DMS 273 (cell line): ENCODE data around the gene SKOR2.

Experiments
- DNase-seq: peaks from one replicate; lab custom pipeline; 2025; ENCODE audit not compliant: unreplicated experiment; lab: John Stamatoyannopoulos, UW

The SKOR2 gene

DNA sequence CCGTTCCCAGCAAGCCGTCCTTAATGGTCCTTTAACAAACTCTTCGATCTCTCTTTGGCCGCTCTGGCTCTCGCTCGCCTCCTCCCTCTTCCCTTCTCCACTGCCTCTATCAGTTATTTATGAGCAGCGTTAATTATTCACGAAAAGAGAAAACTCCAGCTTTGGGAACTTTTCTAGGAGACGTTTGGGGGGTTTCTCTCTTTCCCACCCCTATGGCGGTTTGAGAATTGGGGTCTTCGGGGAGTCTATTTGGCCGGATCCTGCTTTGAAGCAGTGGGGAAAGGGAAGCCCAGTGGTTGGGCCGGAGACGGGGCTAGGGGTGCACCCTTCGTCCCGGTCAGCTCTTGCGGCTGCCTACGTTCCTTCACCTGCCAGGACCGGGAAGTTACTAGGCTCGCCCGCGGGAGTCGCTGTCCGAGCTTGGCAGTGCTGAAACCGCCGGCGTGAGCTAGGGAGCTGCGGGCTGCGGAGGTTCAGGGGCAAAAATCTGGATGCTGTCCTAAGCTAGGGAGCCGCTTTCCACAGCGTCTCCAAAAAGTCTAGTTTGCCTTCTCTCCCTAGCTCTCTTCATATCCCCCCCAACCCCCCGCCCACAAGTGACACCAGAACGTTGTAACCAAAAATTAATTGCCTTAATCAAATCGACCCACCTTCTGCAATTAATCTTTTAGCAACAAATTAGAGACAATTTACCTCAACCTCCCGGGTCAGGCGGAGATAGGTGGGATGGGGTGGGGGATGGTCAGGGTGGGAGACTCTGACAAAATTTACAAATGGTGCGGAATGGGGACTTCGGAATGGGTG lies 8.9 kb upstream of the SKOR2 start:
- DNase-seq = peak; percentile 76

DNA sequence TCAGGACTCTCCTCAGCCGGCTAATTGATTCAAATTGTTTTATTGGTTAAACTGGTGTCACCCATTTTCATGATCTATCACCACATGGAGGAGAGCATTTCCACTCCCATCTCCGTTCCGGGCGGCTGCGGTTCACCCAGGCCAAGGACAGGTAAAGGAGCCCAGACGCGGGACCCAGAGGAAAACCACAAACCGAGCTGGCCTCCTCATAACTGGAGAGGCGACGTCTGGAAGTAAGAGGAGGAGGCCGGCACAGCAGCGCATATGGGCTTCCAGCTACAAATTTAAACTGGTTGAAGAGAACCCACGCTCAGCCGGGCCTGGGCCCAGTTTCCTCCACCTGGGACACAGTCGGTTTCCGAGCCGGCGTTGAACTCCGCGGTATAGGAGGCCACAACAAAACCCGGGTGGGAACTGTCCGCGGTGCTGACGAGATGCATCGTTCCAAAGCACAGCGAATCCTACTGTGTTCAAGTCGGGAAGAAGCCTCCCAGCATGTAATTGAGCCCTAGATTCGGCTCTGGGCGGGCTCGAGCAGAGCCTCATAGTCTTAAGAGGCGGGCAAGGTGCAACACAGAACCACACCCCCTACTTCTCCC lies 3.0 kb upstream of the SKOR2 start:
- peak; percentile 42 for DNase-seq

DNA sequence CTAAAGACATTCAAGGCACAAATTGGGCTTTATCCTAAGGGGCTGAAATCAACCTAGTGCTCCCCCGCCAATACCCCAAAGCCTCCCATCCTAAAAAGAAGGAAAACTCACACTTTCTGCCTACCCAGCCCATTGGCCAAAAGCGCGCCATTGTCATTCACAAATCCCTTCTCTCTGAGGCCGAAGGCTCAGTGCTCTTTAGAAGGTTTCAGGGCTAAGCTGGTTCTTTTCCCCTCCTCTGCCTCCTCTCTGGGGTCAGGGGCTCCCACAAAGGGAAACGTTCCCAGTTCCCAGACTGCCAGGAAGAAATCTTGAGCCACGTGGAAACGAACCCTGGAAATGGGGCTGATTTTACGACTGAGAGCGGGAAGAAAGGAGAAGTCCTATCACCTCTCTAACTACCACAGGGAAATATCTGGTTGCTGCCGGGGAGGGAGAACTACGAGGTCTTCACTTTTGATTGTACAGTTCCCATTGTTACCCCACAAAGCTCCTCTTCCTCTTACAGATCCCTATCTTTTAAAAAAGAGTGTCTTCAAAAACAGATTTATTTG lies 1.7 kb upstream of the SKOR2 start:
- DNase-seq = no peak

DNA sequence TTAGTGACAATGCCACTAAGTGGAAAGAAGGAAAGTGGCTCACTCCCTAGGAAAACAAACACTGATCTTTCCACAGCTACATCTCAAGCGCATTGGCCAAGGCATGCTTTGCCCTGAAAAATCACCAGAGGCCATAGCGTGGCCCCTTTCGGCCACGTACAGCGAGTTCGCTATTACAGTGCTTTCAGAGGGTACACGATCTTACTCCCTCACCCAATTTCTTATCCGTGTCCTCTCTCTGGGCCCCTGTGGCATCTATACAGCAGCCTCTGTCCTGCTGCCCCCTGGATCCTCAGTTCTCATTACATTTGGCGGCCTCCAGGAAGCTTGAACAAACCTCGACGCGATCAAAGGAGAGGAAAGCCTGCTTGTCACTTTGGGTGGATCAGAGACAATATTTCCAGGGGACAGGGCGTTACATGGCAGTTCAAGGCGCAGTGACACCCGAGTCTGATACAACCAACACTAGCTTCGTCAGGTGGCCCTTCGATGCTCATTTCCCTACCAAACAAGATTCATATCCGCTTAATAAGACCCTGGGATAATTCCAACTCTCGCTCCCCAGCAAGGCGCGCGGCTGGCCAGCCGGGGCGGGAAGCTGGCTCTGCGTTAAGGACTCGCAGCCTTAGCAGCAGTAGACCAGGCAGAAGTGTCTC lies 941 bp downstream of the SKOR2 start:
- no peak for DNase-seq

DNA sequence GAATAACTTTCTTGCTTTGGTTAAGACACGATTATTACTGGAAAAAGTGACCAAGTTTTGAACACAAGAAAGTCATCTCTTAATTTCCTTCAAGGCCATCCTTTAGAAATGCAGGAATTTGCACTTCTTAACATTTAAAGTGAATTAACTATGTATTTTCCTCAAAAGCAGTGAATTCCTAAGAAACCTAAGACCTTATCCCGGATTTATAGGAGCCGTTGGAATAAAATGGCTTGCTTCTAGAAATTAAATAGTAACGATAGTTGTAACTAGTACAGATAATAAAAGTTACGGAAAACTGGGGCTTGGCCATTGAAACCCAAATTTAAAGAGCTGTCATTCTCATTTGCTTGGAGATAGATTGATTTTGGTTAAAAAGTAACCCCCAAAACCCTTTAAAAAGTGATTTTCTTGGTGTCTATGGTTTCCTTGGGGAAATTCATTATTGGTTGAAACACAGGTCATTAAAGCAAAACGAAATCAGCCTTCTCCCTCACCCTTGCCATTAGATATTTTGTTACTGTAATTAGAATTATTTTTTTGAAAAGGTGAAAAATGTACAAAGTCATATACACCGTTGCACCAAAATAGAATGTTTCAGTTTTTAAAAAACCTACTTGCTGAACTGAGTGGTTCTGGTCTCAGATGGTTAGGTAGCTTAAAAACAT lies 2.0 kb downstream of the SKOR2 start:
- no peak for DNase-seq

DNA sequence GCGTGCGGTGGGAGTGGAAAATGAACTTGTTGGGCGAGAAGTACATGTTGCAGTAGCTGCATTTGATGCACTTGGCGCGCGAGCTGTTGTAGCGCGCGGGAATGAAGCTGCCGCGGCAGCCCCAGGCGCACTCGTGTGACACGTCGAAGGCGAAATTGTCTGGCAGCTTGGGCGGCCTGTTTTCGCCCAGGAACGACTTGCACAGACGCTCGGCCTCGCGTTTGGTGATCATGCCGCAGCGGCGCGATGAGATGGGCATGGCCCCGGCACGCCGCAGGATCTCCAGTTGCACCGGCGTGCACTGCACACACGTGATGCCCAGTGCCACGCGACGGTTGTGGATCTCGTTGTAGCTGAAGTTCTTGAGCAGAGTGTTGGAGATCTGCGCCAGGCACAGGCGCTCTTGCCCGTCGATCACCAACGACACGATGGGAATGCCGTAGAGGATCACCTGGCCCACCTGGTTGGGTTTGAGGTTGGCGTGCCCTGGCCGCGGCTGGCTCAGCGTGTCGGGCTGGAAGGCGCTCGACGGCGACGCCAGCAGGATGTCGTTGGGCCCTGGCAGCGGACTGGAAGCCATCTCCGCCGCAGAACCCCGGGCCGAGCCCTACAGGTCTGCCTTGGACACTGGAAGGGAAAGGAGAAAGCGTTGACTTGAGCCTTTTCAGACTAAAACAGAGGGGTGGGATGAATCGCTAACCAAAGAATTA lies 2.7 kb downstream of the SKOR2 start:
- DNase-seq = no peak

DNA sequence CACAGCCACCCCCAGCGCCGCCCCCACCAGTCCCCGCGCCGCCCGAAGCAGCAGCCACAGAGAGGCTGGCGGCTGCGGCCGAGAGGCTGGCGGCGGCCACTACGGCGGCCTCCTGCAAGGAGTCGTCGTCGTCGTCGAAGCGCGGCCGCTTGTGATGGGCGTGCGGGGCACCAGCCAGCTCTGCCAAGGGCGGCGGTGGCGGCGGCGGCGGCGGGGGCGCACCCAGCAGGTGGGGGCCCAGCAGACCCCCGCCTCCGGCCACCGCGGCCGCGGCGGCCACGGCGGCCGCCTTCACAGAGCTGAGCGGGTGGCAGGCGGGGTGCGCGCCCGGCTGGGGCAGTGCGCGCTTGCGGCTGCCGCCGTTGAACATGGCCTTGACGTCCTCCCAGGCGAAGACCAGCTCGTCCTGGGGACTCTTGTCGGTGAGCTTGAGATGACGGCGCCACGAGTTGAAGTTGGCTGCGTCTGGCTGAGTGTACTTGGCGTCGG lies 3.3 kb downstream of the SKOR2 start:
- DNase-seq = no peak

DNA sequence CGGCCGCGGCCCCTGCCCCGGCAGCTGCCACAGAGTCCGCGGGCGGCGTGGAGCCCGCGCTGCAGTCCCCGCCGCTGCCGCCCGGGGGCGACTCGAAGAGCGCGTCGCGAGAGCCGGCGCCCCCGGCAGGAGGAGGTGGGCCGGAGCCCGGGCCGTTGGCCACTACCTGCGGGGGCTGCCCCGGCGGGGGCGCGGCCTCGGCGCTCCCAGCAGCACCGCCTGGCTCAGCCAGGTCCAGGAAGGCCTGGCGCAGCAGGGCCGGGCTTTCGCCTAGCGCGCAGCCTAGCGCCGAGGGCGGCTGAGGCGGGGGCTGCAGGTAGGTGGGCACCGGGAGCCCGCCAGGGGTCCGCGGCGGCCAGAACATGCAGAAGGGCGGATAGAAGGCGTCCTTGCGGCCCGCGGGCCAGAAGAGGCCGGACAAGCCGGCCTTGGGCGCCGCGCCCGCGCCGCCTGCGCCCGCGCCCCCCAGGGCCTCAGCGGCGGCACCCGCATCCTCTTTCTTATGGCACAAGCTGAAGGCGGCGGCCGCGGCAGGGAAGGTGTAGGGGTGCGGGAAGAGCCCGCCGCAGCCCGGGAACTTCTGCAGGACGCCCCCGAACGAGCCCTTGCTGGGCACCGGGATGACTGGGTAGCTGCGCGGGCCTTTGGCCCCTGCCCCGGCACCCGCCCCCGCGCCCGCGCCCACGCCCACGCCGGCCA lies 3.9 kb downstream of the SKOR2 start:
- DNase-seq = no peak

DNA sequence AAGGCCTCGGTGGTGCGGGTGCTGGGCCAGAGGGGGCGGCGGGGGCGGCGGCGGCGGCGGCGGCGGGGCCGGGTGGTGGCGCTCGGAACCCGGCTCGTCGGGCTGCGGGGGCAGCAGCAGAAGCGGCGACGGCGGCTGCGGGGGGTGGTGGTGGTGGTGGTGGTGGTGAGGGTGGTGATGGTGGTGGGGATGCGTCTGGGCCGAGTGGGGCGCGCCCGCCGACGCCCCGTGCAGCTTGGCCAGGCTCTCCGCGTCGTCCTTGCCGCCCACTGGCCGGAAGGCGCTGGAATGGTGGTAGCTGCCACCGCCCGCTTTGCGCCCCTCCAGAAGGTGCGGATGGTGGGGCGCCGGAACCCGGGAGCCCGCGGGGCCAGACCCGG lies 4.4 kb downstream of the SKOR2 start:
- no peak for DNase-seq

DNA sequence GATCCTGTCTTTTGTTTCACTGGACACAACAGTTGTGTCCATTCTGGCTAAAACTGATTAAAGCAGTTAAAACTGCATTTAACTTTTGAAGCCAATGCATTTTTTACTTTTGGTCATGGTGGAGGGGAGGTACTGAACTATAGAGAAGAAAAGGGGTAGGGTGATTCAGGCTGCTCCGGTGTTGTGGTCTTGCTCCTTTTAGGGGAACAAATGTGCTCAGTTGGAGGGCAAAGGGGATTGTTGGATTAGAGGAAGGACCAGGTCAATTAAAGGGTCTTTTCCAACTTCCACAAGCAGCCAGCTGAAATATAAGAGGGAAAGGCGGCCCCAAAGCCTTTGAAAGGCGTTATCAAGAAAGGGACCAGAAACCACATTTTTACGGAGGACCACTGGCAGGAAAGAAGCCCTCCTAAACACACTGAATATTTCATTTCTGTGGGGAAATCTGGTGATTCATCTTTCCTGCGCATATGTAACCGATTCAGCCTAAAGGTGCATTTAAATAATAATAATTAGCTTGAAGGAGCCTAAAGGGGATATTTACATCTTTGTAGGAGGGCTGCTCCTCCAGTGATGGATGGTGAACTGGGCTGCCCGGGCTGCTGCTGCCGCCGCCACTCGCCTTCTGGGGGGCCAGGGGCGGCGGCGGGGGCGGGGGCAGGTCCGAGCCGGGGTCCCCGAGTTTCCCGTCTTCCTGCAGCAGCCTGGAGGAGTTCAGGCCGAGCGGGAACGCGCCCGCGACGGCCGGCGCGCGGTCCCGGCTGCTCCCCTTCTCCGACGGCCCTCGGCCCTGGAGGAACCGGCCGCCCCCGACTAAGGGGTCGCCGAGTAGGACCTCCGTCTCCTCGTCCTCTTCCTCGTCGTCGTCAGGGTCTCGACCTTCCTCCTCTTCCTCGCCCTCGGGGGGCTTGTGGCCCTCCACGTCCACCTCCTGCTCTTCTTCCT lies 5.2 kb downstream of the SKOR2 start:
- DNase-seq = no peak

DNA sequence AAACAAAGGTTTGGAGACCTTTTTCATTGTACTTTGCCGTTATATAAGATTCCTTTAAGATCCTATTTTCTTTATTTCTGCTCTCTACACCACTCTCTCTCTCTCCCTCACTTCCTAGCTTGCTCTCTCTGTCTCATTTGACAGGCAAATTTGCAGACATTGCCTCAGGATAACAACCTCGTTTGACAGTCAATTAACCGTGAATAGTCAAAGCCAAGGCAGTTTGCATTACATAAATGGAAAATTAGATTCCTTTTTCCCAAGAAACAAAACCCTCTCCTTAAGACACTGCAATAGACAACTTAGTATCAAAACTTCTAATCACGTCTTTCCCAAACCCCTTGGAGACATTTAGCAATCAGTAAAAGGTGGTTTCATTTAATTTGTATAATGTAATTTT lies 7.4 kb downstream of the SKOR2 start:
- no peak for DNase-seq

DNA sequence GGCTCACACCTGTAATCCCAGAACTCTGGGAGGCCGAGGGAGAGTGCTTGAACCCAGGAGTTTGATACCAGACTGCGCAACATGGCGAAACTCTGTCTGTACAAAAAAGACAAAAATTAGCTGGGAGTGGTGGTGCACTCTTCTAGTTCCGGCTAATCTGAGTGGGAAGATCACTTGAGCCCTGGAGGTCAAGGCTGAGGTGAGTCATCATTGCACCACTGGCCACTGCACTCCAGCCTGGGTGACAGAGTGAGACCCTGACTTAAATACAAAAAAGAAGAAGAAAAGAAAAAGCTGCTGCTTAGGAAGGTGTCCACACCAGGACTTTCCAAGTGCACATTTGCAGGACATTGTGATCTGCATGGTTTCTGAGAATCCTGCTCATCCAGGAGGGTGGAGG lies 16.4 kb downstream of the SKOR2 start:
- no peak for DNase-seq

DNA sequence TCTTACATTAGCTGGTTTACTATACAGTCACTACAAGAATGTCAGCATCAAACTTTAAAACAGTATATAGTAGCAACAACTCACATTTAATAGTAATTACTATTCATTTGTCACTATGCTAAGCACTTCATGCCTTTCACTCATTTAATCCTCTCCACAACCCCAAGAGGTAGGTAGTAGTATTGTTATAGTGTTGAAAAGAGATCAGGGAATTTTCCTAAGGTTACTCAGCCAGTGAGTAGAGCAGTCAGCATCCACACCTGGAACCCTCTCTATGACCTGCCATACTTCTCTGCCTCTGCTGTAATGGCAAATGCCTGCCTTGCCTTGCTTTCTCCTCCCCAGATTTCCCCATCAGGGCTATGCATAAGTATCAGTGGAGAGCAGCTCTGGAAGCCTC lies 24.8 kb downstream of the SKOR2 start:
- DNase-seq = no peak

DNA sequence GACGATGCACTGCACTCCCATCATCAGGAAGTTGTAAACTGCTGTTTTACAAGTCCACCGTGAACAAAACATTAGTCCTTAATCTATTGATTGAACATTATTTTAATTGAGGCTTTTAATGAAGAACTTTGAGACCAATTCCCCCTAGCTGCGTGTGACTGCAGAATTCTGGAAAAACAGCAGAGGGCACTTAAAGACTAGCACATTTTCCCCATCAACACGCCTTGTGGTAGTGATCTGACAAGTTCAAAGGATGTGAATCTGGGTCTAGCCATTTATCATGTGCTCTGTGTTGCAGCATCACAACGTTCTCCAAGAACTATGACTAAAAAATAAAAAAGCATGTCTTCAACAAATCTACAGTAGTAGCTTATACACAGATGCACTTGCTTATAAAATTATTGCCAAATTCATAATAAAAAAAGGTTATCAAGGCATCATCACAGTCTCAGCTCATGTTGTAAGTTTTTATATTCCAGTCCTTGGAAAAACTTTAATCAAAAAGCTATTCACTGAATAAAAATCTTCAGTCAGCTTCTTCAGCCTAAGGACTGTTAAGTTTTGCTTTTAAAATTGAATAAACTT lies 35.8 kb downstream of the SKOR2 start:
- DNase-seq = peak; percentile 76

DNA sequence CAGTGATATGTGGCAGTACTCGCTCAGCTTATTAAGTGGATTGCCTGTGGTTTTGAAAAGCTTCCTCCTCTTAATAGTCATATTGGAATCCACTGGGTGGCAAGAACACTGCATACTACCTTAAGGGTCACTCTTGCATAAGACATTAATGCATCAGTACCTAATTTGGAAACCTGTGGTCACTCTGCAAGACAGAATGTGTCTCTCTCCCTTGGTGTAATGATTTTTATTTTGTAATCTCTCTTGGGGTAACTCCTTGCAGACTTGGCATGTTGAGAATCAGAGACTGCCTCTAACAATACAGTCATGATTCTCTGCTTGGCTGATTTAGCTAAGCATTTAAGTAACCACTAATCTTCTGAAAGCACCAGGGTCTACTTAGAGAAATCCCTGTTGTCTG lies 42.3 kb downstream of the SKOR2 start:
- DNase-seq = no peak

DNA sequence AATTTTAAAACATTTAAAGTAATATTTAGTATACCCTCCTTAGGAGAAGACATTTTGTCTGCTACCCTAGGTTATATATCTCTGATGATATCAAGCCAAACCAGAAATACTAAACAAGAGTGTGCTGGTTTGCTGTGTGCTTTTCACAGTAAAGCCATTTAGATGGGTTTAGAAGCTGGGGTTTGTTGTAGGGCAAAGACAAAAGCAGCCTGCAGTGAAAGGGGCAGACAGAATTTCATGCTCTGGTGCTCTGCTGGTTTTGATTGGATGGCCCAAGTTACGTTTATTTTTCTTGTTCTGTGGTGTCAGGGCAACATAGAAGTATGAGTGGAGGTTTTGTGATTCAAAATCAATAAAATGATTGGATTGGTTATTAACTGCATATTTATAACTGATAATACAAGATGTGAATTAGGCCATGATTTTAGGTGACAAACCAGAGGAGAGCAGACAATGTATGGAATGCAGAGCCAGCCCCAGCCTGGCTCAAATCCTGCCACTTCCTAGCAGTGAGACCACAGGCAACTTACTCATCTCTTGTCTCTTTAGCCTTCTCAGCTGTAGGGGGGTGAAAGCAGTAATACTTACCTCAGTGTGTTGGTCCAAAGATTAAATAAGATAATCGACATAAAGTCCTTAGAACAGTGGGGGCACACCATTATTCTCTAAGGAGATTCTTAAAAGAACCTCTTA lies 44.4 kb downstream of the SKOR2 start:
- no peak for DNase-seq

DNA sequence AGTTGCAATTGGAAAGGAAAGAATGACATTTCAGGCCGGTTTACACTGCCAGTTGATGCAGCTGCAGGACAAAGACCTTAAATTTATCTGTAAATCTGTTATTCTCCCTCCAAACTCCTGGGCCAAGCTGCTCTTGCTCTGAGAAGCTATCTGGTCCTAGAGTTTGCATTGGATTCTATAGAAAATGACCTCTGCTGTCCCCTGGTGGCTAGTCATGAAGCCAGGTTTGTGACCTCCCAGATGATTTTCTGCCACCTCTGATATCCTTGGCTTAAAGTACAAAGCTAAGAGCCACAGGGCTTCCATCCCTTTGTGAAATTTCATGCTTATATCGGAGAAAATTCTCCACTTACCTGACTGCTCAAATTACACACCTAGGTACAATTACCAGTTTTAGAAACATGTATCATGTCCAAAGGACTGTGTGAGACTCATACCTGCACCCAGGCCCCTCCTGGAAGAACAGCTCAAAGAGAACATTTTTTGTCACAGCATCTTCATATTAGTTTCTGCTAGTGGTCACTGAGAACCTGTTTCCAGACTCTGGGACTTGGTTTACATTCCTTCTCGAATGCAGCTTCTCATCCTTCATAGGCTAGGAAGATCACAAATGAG lies 46.4 kb downstream of the SKOR2 start:
- DNase-seq = peak; percentile 71
